Sigmoid colon (tissue), 4 donors: Measurements from ENCODE around the gene TGFBI.

ENCODE experiments used
- CTCF ChIP-seq, 4 experiments: fragments of 450-650 bp in 3 of 4; fragments of 200-600 bp in 1 of 4; IDR thresholded peaks; one replicate each; pipeline ENCODE4 v1.5.1; 2016 to 2019; ENCODE audit warnings: antibody characterized with exemption in 4 of 4, mild to moderate bottlenecking in 3 of 4, moderate library complexity in 2 of 4
- POLR2AphosphoS5 ChIP-seq, 4 donors: sonication (generic); formaldehyde crosslinking; IDR thresholded peaks; one replicate each; pipeline ENCODE4 v1.6.1; 2017; ENCODE audit warnings: antibody characterized with exemption in 4 of 4

GRCh38 chr5:136065588-136065987 lies 36.8 kb downstream of the TGFBI start:
- TF ChIP-seq POLR2AphosphoS5 (IDR thresholded peaks at IDR 0.05) (no peak), CTCF (IDR thresholded peaks at IDR 0.05) (no peak)
